ENCODE data around the gene PAK1. TPM values are rescaled to one million over a fixed set of nuclear protein-coding genes. Genes with fewer than 3 reads are reported as not detected.
A peak's percentile ranks its signal among the peaks of the same experiment; 100 is the strongest.

The PAK1 gene
- total and polyA plus RNA-seq, 2 experiments from 2014 or later, result 18.4 to 33.1 TPM

- Histone ChIP-seq H3K4me1 (ENCODE audit: low read depth) (no peaks in the 10 kb centered on the region), H3K36me3 (no peaks in the 10 kb centered on the region), H3K27ac (no peak overlapping the region), H3K27me3 (no peaks in the 10 kb centered on the region), H3K4me3 (no peak overlapping the region), H3K9me3 (ENCODE audit: low read depth) (no peaks in the 10 kb centered on the region)
- no peak for DNase-seq (ENCODE audit: low read depth in 1 of 2, low spot score in 1 of 2)
- no peak for TF ChIP-seq CTCF (IDR thresholded peaks at IDR 0.05; ENCODE audit: low read depth, low read length)
Measured at GRCh38 chr11:77294040-77294439, 179.9 kb downstream of the PAK1 start.

GRCh38 chr11:77289737-77290136, 184.2 kb downstream of the PAK1 start:
- no peak for DNase-seq (ENCODE audit: low read depth in 1 of 2, low spot score in 1 of 2)
- no peaks in the 10 kb centered on the region for H3K27me3 ChIP-seq
- H3K4me1 ChIP-seq (ENCODE audit: low read depth), result no peaks in the 10 kb centered on the region
- no peak overlapping the region for H3K4me3 ChIP-seq
- H3K36me3 ChIP-seq, result no peaks in the 10 kb centered on the region
- H3K27ac ChIP-seq, result no peak overlapping the region
- no peak for TF ChIP-seq CTCF (IDR thresholded peaks at IDR 0.05; ENCODE audit: low read depth, low read length)
- H3K9me3 ChIP-seq (ENCODE audit: low read depth), result no peaks in the 10 kb centered on the region

DNA sequence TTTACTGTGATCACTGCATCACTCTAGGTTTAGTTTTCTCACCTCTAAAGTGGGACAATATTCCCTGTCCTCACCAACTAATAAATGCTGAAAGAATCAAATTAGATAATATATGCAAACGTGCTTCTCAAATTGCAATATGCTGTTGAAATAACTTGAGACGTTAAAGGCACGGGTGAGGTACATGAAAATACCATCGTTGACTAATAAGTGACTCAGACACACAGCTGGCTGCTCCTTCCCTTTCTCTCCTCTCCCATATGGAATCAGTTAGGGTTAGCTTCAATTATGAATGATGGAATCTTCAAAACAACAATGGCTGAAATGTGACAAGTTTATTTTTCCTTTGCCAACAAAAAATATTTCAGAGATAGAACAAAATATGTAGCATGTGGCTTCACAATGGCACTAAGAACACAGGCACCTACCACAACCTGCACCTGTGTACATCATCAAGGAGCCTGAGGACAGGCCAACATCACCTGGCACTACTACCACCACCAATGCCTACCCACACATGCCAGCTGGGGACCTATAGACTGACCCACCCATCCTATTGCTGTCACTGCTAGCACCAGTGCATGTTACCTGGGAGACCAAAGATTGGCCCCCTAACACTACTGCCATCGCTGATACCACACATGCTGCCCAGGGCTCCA, 186.2 kb downstream of the PAK1 start:
- no peaks in the 10 kb centered on the region for H3K9me3 ChIP-seq (ENCODE audit: low read depth)
- no peaks in the 10 kb centered on the region for H3K36me3 ChIP-seq
- peak in 1 of 2 donors; percentile 84 for DNase-seq (ENCODE audit: low read depth in 1 of 2, low spot score in 1 of 2)
- no peak for TF ChIP-seq CTCF (IDR thresholded peaks at IDR 0.05; ENCODE audit: low read depth, low read length)
- H3K4me3 ChIP-seq, result no peak overlapping the region
- H3K27me3 ChIP-seq, result no peaks in the 10 kb centered on the region
- no peaks in the 10 kb centered on the region for H3K4me1 ChIP-seq (ENCODE audit: low read depth)
- no peak overlapping the region for H3K27ac ChIP-seq

DNA sequence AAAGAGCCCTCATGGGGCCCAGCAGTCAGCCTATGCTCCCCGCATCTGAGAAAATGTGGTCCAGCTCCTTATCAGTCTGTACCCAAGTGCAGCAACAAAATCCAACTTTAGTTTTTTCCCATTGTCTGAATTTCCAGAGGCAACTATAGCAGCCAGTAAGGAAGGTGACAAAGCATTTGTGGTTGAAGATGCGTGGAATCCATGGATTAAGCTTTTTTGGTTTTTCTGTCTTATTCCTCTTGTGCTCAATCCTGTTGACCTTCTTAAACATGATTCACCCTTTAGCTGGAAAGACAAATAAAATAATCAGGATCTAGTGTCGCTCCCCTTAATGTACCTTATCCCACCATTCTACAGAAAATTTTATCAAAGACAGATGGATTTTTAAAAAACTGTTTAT, 186.8 kb downstream of the PAK1 start:
- Histone ChIP-seq H3K27me3 (no peaks in the 10 kb centered on the region), H3K4me1 (ENCODE audit: low read depth) (no peaks in the 10 kb centered on the region), H3K4me3 (no peak overlapping the region), H3K9me3 (ENCODE audit: low read depth) (no peaks in the 10 kb centered on the region), H3K27ac (no peak overlapping the region), H3K36me3 (no peaks in the 10 kb centered on the region)
- TF ChIP-seq CTCF (IDR thresholded peaks at IDR 0.05; ENCODE audit: low read depth, low read length), result no peak
- DNase-seq (ENCODE audit: low read depth in 1 of 2, low spot score in 1 of 2), result no peak

- DNase-seq (ENCODE audit: low read depth in 1 of 2, low spot score in 1 of 2), result no peak
- no peaks in the 10 kb centered on the region for H3K36me3 ChIP-seq
- no peaks in the 10 kb centered on the region for H3K27me3 ChIP-seq
- no peaks in the 10 kb centered on the region for H3K9me3 ChIP-seq (ENCODE audit: low read depth)
- H3K4me1 ChIP-seq (ENCODE audit: low read depth), result no peaks in the 10 kb centered on the region
- no peak overlapping the region for H3K27ac ChIP-seq
- no peak for TF ChIP-seq CTCF (IDR thresholded peaks at IDR 0.05; ENCODE audit: low read depth, low read length)
- H3K4me3 ChIP-seq, result no peak overlapping the region
Measured at GRCh38 chr11:77284476-77285468, 189.1 kb downstream of the PAK1 start.

All from cardiac muscle cell (in vitro differentiated cells and primary cell).